IMR-90 (cell line): ENCODE measurements around the gene RNF17. TPM values are rescaled to one million over a fixed set of nuclear protein-coding genes. Genes with fewer than 3 reads are reported as not detected.

ENCODE experiments used
- ATAC-seq: fragments of 200-7000 bp; cut with Tn5 transposase; 2 replicates; pipeline ENCODE4 v1.9.1; 2020; ENCODE audit warnings: low read depth, mild to moderate bottlenecking, moderate library complexity
- BruUV-seq: library from RNA; stranded (reverse); fragments of 400-500 nt; replicated peaks from 2 replicates; lab custom pipeline; 2021; lab: Mats Ljungman, UMichigan
- CTCF ChIA-PET: fragments of 300-600 bp; formaldehyde crosslinking; extraction: SDS; loops from one replicate; lab custom pipeline; 2021; ENCODE audit warnings: antibody characterized with exemption; lab: Yijun Ruan, JAX
- POLR2A ChIA-PET: fragments of 300-600 bp; sonication (Branson Sonifier 250); formaldehyde crosslinking; loops from one replicate; lab custom pipeline; 2022; ENCODE audit warnings: antibody characterized with exemption; ENCODE audit not compliant: unreplicated experiment; lab: Charles Lee
- DNase-seq: peaks from one replicate; pipeline ENCODE4 v3.0.0; 2013
- H2AFZ ChIP-seq: replicated peaks from 2 replicates; pipeline ENCODE3; 2013; ENCODE audit warnings: low read length, mild to moderate bottlenecking; ENCODE audit not compliant: poor library complexity
- H2AK5ac ChIP-seq: 2 replicates; pipeline ENCODE4 v1.6.1; 2013; ENCODE audit warnings: low read depth, low read length, inconsistent platforms
- H2AK9ac ChIP-seq: replicated peaks from 2 replicates; pipeline ENCODE3; 2013; ENCODE audit warnings: mild to moderate bottlenecking, low read depth, low read length, moderate library complexity; ENCODE audit not compliant: poor library complexity
- H2BK120ac ChIP-seq: 2 replicates; pipeline ENCODE4 v1.6.1; 2013; ENCODE audit warnings: low read depth, low read length, inconsistent platforms
- H2BK15ac ChIP-seq: 3 replicates; pipeline ENCODE4 v1.6.1; 2013; ENCODE audit warnings: low read depth, low read length, inconsistent platforms
- H2BK20ac ChIP-seq: 2 replicates; pipeline ENCODE4 v1.6.1; 2013; ENCODE audit warnings: low read depth, mild to moderate bottlenecking, inconsistent platforms, low read length, moderate library complexity
- H2BK5ac ChIP-seq: 2 replicates; pipeline ENCODE4 v1.6.1; 2013; ENCODE audit warnings: mild to moderate bottlenecking, low read depth, low read length, inconsistent platforms; ENCODE audit not compliant: poor library complexity, severe bottlenecking
- H3K14ac ChIP-seq: replicated peaks from 2 replicates; pipeline ENCODE4 v1.6.1; 2013; ENCODE audit warnings: low read depth, low read length, inconsistent platforms
- H3K18ac ChIP-seq: 2 replicates; pipeline ENCODE4 v1.6.1; 2013; ENCODE audit warnings: low read depth, low read length, control low read depth
- H3K23ac ChIP-seq: 2 replicates; pipeline ENCODE4 v1.6.1; 2013; ENCODE audit warnings: low read depth, low read length, inconsistent platforms
- H3K27ac ChIP-seq: 2 replicates; pipeline ENCODE4 v1.5.1; 2013; ENCODE audit warnings: mild to moderate bottlenecking, control low read depth, low read length; ENCODE audit not compliant: insufficient read depth
- H3K27me3 ChIP-seq: 2 replicates; pipeline ENCODE4 v1.6.1; 2013; ENCODE audit warnings: low read length; ENCODE audit not compliant: control insufficient read depth, insufficient read depth
- H3K36me3 ChIP-seq: 2 replicates; pipeline ENCODE4 v1.6.1; 2013; ENCODE audit warnings: low read length, mixed read lengths; ENCODE audit not compliant: control insufficient read depth, insufficient read depth
- H3K4ac ChIP-seq: 2 replicates; pipeline ENCODE4 v1.6.1; 2013; ENCODE audit warnings: low read depth, low read length, inconsistent platforms
- H3K4me1 ChIP-seq: 2 replicates; pipeline ENCODE4 v1.6.1; 2013; ENCODE audit warnings: low read length, mixed read lengths; ENCODE audit not compliant: control insufficient read depth, insufficient read depth
- H3K4me2 ChIP-seq: 2 replicates; pipeline ENCODE4 v1.6.1; 2013; ENCODE audit warnings: low read depth, mild to moderate bottlenecking, control low read depth, low read length, moderate library complexity
- H3K4me3 ChIP-seq: 2 replicates; pipeline ENCODE4 v1.5.1; 2013; ENCODE audit warnings: low read depth, mild to moderate bottlenecking, control low read depth, low read length, moderate library complexity; ENCODE audit not compliant: insufficient read depth
- H3K56ac ChIP-seq: 2 replicates; pipeline ENCODE4 v1.6.1; 2013; ENCODE audit warnings: low read length, inconsistent platforms; ENCODE audit not compliant: insufficient read depth; ENCODE audit errors: extremely low read depth
- H3K79me1 ChIP-seq, 2 experiments: 2 replicates each; pipeline ENCODE4 v1.6.1; 2013; ENCODE audit warnings: low read length in 2 of 2, inconsistent platforms in 1 of 2, low read depth in 1 of 2
- H3K9ac ChIP-seq: 2 replicates; pipeline ENCODE4 v1.6.1; 2013; ENCODE audit warnings: low read depth, low read length, control low read depth
- H3K9me1 ChIP-seq: 2 replicates; pipeline ENCODE4 v1.6.1; 2013; ENCODE audit warnings: low read length, inconsistent platforms; ENCODE audit not compliant: insufficient read depth
- H3K9me3 ChIP-seq: 2 replicates; pipeline ENCODE4 v1.6.1; 2013; ENCODE audit warnings: low read length; ENCODE audit not compliant: control insufficient read depth, insufficient read depth
- H4K20me1 ChIP-seq: 2 replicates; pipeline ENCODE4 v1.6.1; 2013; ENCODE audit warnings: low read length, inconsistent platforms; ENCODE audit not compliant: insufficient read depth
- H4K5ac ChIP-seq: 2 replicates; pipeline ENCODE4 v1.6.1; 2013; ENCODE audit warnings: mild to moderate bottlenecking, low read depth, low read length, control low read depth
- H4K8ac ChIP-seq, 2 experiments: 2 replicates each; pipeline ENCODE4 v1.6.1; 2013; ENCODE audit warnings: low read depth in 2 of 2, low read length in 2 of 2, control low read depth in 1 of 2, inconsistent platforms in 1 of 2
- H4K91ac ChIP-seq: 2 replicates; pipeline ENCODE4 v1.6.1; 2013; ENCODE audit warnings: low read depth, low read length, inconsistent platforms; ENCODE audit not compliant: insufficient read depth
- BHLHE40 ChIP-seq: fragments of 150-350 bp; IDR thresholded peaks from 2 replicates; pipeline ENCODE4 v1.6.1; 2016; ENCODE audit warnings: mild to moderate bottlenecking, low read depth, low read length
- CHD1 ChIP-seq: IDR thresholded peaks from 2 replicates; pipeline ENCODE4 v1.6.1; 2012; ENCODE audit warnings: low read depth, low read length, improper control_type of control experiment
- CTCF ChIP-seq: conservative IDR thresholded peaks from 2 replicates; pipeline ENCODE4 v1.5.1; 2012; ENCODE audit warnings: mild to moderate bottlenecking, low read depth, low read length, improper control_type of control experiment
- FOS ChIP-seq: fragments of 150-350 bp; IDR thresholded peaks from 2 replicates; pipeline ENCODE4 v1.6.1; 2016; ENCODE audit warnings: low read depth, low read length
- NFE2L2 ChIP-seq: fragments of 150-350 bp; IDR thresholded peaks from 2 replicates; pipeline ENCODE4 v1.6.1; 2016; ENCODE audit warnings: low read depth, mild to moderate bottlenecking, low read length
- POLR2A ChIP-seq: IDR thresholded peaks from 2 replicates; pipeline ENCODE4 v1.6.1; 2012; ENCODE audit warnings: mild to moderate bottlenecking, low read depth, low read length
- RAD21 ChIP-seq: IDR thresholded peaks from 2 replicates; pipeline ENCODE4 v1.6.1; 2012; ENCODE audit warnings: low read length, improper control_type of control experiment
- SMC3 ChIP-seq: fragments of 150-350 bp; IDR thresholded peaks from 2 replicates; pipeline ENCODE4 v1.6.1; 2016; ENCODE audit warnings: low read depth, mild to moderate bottlenecking, antibody characterized with exemption, low read length, moderate library complexity
- WGBS, 2 experiments: methylation state at CpG; one replicate each; pipeline versions ENCODE4 v1.1.5 to v1.1.7; 2013; ENCODE audit warnings: missing lambda C conversion rate in 2 of 2; ENCODE audit not compliant: insufficient read length in 1 of 2; ENCODE audit errors: extremely low coverage in 2 of 2; 5-methylcytosine and 5-hydroxymethylcytosine counted together
- dilution Hi-C: fragments of 300-500 bp; cut with HindIII; formaldehyde crosslinking; loops from one replicate; pipeline ENCODE4 v1.14.3; 2018; ENCODE audit warnings: low sequenced_read_pairs; ENCODE audit not compliant: unreplicated experiment
- in situ Hi-C: fragments of 300-500 bp; cut with MboI; formaldehyde crosslinking; loops from 3 replicates; pipeline ENCODE4 v1.14.3; 2019; ENCODE audit warnings: low sequenced_read_pairs, inconsistent platforms, mixed read lengths
- intact Hi-C: fragments of 100-400 bp; cut with micrococcal nuclease; formaldehyde crosslinking; loops from 2 replicates; pipeline ENCODE4 v1.10.0; 2022
- polyA plus RNA-seq, 3 experiments: library from polyadenylated mRNA; depleted of rRNA; stranded (reverse); fragments of >200 nt; gene quantifications; 2 replicates each; pipeline ENCODE4 v1.2.3, GENCODE V29; 2012; ENCODE audit warnings: low replicate concordance in 1 of 3
- total RNA-seq: library from RNA; depleted of rRNA; stranded (reverse); fragments of >200 nt; gene quantifications from 2 replicates; pipeline ENCODE4 v1.2.3, GENCODE V29; 2012
- TF ChIP-seq, protein P1 (sequence below): fragments of 150-350 bp; IDR thresholded peaks from 2 replicates; pipeline ENCODE4 v1.6.1; 2017; ENCODE audit warnings: mild to moderate bottlenecking, antibody characterized with exemption, low read length, low read depth

RNF17 gene
- total and polyA plus RNA-seq, 2 of the 4 experiments (the other 2 are of a cell fraction), result 0.03 to 0.18 TPM

GRCh38 chr13:24882665-24883064 is 118.7 kb downstream of the RNF17 start:
- no peak overlapping the region for H3K23ac ChIP-seq
- ATAC-seq (no peak), DNase-seq (no peak)
- no peak overlapping the region for H3K18ac ChIP-seq
- H2BK15ac ChIP-seq, result no peak overlapping the region
- no peak overlapping the region for H2AK9ac ChIP-seq
- H3K27ac ChIP-seq, result no peak overlapping the region
- no peak for TF ChIP-seq BHLHE40
- no peak for TF ChIP-seq NFE2L2
- no peak for TF ChIP-seq FOS
- no peak for TF ChIP-seq POLR2A
- TF ChIP-seq SMC3, result no peak
- TF ChIP-seq RAD21, result no peak
- no peak for TF ChIP-seq CTCF
- TF ChIP-seq, protein P1, sequence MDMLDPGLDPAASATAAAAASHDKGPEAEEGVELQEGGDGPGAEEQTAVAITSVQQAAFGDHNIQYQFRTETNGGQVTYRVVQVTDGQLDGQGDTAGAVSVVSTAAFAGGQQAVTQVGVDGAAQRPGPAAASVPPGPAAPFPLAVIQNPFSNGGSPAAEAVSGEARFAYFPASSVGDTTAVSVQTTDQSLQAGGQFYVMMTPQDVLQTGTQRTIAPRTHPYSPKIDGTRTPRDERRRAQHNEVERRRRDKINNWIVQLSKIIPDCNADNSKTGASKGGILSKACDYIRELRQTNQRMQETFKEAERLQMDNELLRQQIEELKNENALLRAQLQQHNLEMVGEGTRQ, result no peak
- no peak for TF ChIP-seq CHD1
- no peak overlapping the region for H2BK5ac ChIP-seq
- dilution Hi-C loops (no loop called here), intact Hi-C loops (no loop called here), in situ Hi-C loops (no loop called here)
- no peak overlapping the region for H4K91ac ChIP-seq
- no peaks in the 10 kb centered on the region for H4K20me1 ChIP-seq
- POLR2A ChIA-PET, result interaction anchor here (0.5 kb wide), 1 partner anchor 26 kb away, joined by 3 read pairs; no protein-coding TSS in a partner anchor
- CTCF ChIA-PET, result no interaction called here
- no peak overlapping the region for H3K4ac ChIP-seq
- H3K4me3 ChIP-seq, result no peak overlapping the region
- H3K79me1 ChIP-seq, result no peaks in the 10 kb centered on the region
- H3K4me2 ChIP-seq, result no peak overlapping the region
- no peak overlapping the region for H2BK120ac ChIP-seq
- no peaks in the 10 kb centered on the region for H3K4me1 ChIP-seq
- no peak overlapping the region for H3K56ac ChIP-seq
- H2AK5ac ChIP-seq, result no peak overlapping the region
- no peaks in the 10 kb centered on the region for H3K9me3 ChIP-seq
- no TSS peak for BruUV-seq
- H3K9me1 ChIP-seq, result no peaks in the 10 kb centered on the region; the same call in 1 of the 2 replicates
- H3K9ac ChIP-seq, result no peak overlapping the region
- no CpG with 5 or more reads among the region's 2 CpGs for WGBS, 2 experiments
- no peak overlapping the region for H4K5ac ChIP-seq
- H3K27me3 ChIP-seq, result no peaks in the 10 kb centered on the region
- H2BK20ac ChIP-seq, result no peak overlapping the region
- no peak overlapping the region for H2AFZ ChIP-seq
- H3K14ac ChIP-seq, result no peak overlapping the region
- peaks cover 7% of the 10 kb centered on the region for H3K36me3 ChIP-seq
- no peak overlapping the region for H4K8ac ChIP-seq
